Sigmoid colon (tissue), 4 donors: ENCODE measurements around the gene GRIK3.

Experiments
- EP300 ChIP-seq, 4 donors: sonication (generic); formaldehyde crosslinking; IDR thresholded peaks; one replicate each; pipeline ENCODE4 v1.6.1; 2017; ENCODE audit warnings: antibody characterized with exemption in 4 of 4
- POLR2A ChIP-seq, 2 donors: fragments of 450-650 bp; IDR thresholded peaks; one replicate each; pipeline ENCODE4 v1.6.1; 2016; ENCODE audit warnings: antibody characterized with exemption in 2 of 2, mild to moderate bottlenecking in 2 of 2, moderate library complexity in 2 of 2
- POLR2AphosphoS5 ChIP-seq, 4 donors: sonication (generic); formaldehyde crosslinking; IDR thresholded peaks; one replicate each; pipeline ENCODE4 v1.6.1; 2017; ENCODE audit warnings: antibody characterized with exemption in 4 of 4
- TF ChIP-seq, protein P1 (sequence below), 4 experiments: fragments of 450-650 bp in 3 of 4; fragments of 200-600 bp in 1 of 4; IDR thresholded peaks; one replicate each; pipeline ENCODE4 v1.5.1; 2016 to 2019; ENCODE audit warnings: antibody characterized with exemption in 4 of 4, mild to moderate bottlenecking in 3 of 4, moderate library complexity in 2 of 4

DNA sequence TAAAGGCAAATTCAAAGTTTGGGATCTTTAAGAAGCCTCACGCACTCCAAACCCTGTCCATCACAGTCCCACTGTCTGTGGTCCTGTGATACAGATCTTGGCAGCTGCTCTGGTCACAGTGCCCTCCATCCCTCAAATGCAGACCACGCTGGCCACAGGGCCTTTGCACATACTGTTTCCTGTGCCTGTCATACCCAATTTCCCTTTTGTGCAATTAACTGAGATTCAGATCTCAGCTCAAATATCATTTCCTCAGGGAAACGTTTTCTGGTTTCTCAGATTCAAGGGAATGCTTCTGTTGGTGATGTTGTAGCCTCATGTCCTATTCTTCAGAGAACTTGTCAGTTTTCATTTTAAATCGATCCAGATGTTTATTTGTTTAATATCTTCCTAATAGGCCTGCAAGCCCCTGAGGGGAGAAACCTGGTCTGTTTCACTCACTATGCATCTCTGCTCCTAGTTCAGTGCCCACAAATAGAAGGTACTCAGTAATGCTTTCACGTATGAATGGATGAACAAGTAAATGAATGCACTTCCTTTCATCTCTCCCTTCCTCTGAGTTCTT is 24.2 kb upstream of the GRIK3 start:
- TF ChIP-seq, protein P1, sequence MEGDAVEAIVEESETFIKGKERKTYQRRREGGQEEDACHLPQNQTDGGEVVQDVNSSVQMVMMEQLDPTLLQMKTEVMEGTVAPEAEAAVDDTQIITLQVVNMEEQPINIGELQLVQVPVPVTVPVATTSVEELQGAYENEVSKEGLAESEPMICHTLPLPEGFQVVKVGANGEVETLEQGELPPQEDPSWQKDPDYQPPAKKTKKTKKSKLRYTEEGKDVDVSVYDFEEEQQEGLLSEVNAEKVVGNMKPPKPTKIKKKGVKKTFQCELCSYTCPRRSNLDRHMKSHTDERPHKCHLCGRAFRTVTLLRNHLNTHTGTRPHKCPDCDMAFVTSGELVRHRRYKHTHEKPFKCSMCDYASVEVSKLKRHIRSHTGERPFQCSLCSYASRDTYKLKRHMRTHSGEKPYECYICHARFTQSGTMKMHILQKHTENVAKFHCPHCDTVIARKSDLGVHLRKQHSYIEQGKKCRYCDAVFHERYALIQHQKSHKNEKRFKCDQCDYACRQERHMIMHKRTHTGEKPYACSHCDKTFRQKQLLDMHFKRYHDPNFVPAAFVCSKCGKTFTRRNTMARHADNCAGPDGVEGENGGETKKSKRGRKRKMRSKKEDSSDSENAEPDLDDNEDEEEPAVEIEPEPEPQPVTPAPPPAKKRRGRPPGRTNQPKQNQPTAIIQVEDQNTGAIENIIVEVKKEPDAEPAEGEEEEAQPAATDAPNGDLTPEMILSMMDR (IDR thresholded peaks at IDR 0.05), result no peak
- TF ChIP-seq POLR2A (IDR thresholded peaks at IDR 0.05), result no peak
- no peak for TF ChIP-seq EP300 (IDR thresholded peaks at IDR 0.05)
- no peak for TF ChIP-seq POLR2AphosphoS5 (IDR thresholded peaks at IDR 0.05)
